Vagina (tissue), 2 donors: ENCODE data around the gene TLK2. TPM values are rescaled to one million over a fixed set of nuclear protein-coding genes. Genes with fewer than 3 reads are reported as not detected.
"Not testable (repeated sequence)": the region's sequence is repeated elsewhere in the genome, so short reads cannot be mapped to it uniquely, and the experiment has no call there.

ENCODE experiments used
- DNase-seq, 2 donors: peaks; one replicate each; pipeline ENCODE4 v3.0.0-alpha.2; 2017; ENCODE audit errors: extremely low spot score in 2 of 2
- H3K27ac ChIP-seq: fragments of 200-600 bp; sonication (generic); one replicate; pipeline ENCODE4 v1.5.1; 2019
- H3K27me3 ChIP-seq: fragments of 200-600 bp; sonication (generic); one replicate; pipeline ENCODE4 v1.5.1; 2019
- H3K36me3 ChIP-seq, 2 donors: fragments of 200-600 bp; sonication (generic); one replicate each; pipeline ENCODE4 v1.5.1; 2017 to 2019
- H3K4me1 ChIP-seq: fragments of 200-600 bp; sonication (generic); one replicate; pipeline ENCODE4 v1.5.1; 2019
- H3K4me3 ChIP-seq, 2 donors: fragments of 200-600 bp; sonication (generic); 1 replicate in 1 of 2; 2 replicates in 1 of 2; pipeline ENCODE4 v1.5.1; 2016 to 2019
- H3K9me3 ChIP-seq: fragments of 200-600 bp; sonication (generic); one replicate; pipeline ENCODE4 v1.5.1; 2019
- POLR2A ChIP-seq, 2 donors: fragments of 450-650 bp; IDR thresholded peaks; one replicate each; pipeline ENCODE4 v1.6.1; 2017; ENCODE audit warnings: antibody characterized with exemption in 2 of 2, mild to moderate bottlenecking in 2 of 2, moderate library complexity in 2 of 2
- POLR2AphosphoS5 ChIP-seq, 2 donors: sonication (generic); formaldehyde crosslinking; IDR thresholded peaks; one replicate each; pipeline ENCODE4 v1.9.0; 2017; ENCODE audit warnings: antibody characterized with exemption in 2 of 2, mild to moderate bottlenecking in 2 of 2, low read depth in 1 of 2; ENCODE audit not compliant: insufficient read depth in 1 of 2
- intact Hi-C: fragments of 100-400 bp; cut with DNase I; formaldehyde crosslinking; loops from one replicate; pipeline ENCODE4 v1.15.1; 2023
- total RNA-seq: library from RNA; depleted of rRNA; stranded (reverse); fragments of >200 nt; gene quantifications from one replicate; pipeline ENCODE4 v1.2.3, GENCODE V29; 2016
- TF ChIP-seq, protein P1 (sequence below), 3 experiments: fragments of 450-650 bp in 2 of 3; fragments of 200-600 bp in 1 of 3; sonication (generic) in 1 of 3; IDR thresholded peaks; one replicate each; pipeline ENCODE4 v1.5.1; 2017 to 2019; ENCODE audit warnings: antibody characterized with exemption in 3 of 3, mild to moderate bottlenecking in 2 of 3, moderate library complexity in 2 of 3

The TLK2 gene
- 40.3 TPM for total RNA-seq

DNA sequence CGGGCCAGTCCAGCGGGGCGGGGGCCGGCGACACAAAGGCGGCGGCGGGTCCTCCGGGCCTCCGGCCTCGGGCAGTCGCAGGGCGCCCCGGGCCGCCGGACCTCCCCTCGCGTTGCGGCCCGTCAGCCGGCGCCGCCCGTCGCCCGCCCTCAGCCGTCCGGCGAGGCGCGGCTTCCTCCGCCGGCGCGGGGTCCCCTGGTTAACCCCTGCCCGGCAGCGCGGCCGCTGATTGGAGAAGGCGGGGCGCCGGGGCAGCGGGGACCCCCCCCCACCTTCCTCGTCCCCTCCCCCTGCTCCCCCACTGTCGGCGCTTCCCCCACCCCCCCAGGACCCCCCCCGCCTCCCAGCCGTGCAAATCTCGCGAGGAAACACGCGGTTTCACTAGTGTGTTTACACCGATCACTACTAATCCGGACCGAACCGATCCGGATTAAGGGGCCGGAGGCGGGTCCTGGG is at the start of gene TLK2:
TLK2 (plus strand) TSS at position 402 of the 456 bp plus-strand sequence. CDS start 2,301 bp downstream, outside the sequence.
- intact Hi-C loops = no loop called here
- DNase-seq = no peak
- peaks cover 0 to 6% of the 10 kb centered on the region in 2 donors for H3K36me3 ChIP-seq
- peaks cover 39% of the 10 kb centered on the region for H3K4me1 ChIP-seq
- no peaks in the 10 kb centered on the region for H3K9me3 ChIP-seq
- H3K4me3 ChIP-seq = peak within 1 kb of the TSS; percentile 61 to 76
- H3K27me3 ChIP-seq = no peaks in the 10 kb centered on the region
- TF ChIP-seq, protein P1, sequence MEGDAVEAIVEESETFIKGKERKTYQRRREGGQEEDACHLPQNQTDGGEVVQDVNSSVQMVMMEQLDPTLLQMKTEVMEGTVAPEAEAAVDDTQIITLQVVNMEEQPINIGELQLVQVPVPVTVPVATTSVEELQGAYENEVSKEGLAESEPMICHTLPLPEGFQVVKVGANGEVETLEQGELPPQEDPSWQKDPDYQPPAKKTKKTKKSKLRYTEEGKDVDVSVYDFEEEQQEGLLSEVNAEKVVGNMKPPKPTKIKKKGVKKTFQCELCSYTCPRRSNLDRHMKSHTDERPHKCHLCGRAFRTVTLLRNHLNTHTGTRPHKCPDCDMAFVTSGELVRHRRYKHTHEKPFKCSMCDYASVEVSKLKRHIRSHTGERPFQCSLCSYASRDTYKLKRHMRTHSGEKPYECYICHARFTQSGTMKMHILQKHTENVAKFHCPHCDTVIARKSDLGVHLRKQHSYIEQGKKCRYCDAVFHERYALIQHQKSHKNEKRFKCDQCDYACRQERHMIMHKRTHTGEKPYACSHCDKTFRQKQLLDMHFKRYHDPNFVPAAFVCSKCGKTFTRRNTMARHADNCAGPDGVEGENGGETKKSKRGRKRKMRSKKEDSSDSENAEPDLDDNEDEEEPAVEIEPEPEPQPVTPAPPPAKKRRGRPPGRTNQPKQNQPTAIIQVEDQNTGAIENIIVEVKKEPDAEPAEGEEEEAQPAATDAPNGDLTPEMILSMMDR (IDR thresholded peaks at IDR 0.05) = no peak
- peak in 1 of 2 donors; percentile 24 for TF ChIP-seq POLR2A (IDR thresholded peaks at IDR 0.05)
- H3K27ac ChIP-seq = peak within 1 kb of the TSS; percentile 96

DNA sequence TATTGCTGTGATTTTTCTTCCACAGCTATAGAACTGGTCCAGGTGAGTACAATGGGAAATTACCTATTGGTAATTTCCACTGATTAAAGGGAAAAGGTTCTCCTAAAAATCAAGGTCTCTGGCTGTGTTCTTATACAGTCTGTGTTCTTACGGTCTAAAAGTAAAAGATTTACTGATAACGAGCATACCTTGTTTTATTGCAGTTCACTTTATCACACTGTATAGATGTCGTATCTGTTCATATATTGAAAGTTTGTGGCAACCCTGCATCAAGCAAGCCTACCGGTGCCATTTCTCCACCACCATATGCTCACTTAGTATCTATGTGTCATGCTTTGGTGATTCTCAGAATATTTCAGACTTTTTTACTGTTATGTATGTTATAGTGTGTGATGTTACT is 43.4 kb upstream of the TLK2 start:
- H3K27me3 ChIP-seq, H3K4me1 ChIP-seq, H3K9me3 ChIP-seq, DNase-seq, intact Hi-C loops, H3K27ac ChIP-seq, H3K4me3 ChIP-seq: not testable (repeated sequence)
- peaks cover 0 to 16% of the 10 kb centered on the region in 2 donors for H3K36me3 ChIP-seq

DNA sequence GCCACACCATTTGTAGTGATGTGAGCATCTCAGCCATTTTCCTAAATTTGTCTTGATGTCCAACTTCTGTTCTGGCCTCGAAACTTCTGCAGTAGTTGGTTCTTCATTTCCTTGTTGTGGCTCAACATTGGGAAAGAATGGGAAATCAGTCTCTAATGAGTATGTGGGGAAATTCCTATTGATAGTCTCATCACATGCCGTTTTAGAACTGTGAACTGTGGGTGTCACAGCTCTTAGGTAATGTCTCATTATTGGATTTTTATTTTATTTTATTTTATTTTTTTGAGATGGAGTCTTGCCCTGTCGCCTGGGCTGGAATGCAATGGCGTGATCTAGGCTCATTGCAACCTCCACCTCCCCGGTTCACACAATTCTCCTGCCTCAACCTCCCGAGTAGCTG is 37.4 kb upstream of the TLK2 start:
- DNase-seq, H3K27ac ChIP-seq, H3K9me3 ChIP-seq, intact Hi-C loops, H3K4me1 ChIP-seq, H3K4me3 ChIP-seq, H3K27me3 ChIP-seq: not testable (repeated sequence)
- peaks cover 0 to 38% of the 10 kb centered on the region in 2 donors for H3K36me3 ChIP-seq

DNA sequence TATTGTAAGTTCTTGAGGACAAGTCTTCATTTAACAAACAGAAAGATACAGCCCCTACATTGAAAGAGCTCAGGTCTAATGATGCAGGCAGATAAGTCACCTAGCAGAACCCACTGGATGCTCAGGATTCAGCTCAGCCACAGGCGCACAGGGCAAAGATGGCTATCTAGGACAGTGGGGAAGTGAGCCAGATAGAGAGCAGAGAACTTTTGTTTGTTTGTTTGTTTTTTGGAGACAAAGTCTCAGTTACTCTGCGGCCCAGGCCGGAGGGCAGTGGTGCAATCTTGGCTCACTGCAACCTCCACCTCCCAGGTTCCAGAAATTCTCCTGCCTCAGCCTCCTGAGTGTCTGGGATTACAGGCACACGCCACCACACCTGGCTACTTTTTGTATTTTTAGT is 34.6 kb upstream of the TLK2 start:
- no peak for DNase-seq
- TF ChIP-seq, protein P1 (IDR thresholded peaks at IDR 0.05) = no peak
- no peak for TF ChIP-seq POLR2AphosphoS5 (IDR thresholded peaks at IDR 0.05; ENCODE audit: insufficient read depth in 1 of 2, low read depth in 1 of 2)
- TF ChIP-seq POLR2A (IDR thresholded peaks at IDR 0.05) = no peak
- H3K4me1 ChIP-seq = no peaks in the 10 kb centered on the region
- H3K4me3 ChIP-seq = no peak overlapping the region
- peaks cover 0 to 55% of the 10 kb centered on the region in 2 donors for H3K36me3 ChIP-seq
- no peak overlapping the region for H3K27ac ChIP-seq
- no peaks in the 10 kb centered on the region for H3K9me3 ChIP-seq
- H3K27me3 ChIP-seq = no peaks in the 10 kb centered on the region
- intact Hi-C loops = no loop called here

DNA sequence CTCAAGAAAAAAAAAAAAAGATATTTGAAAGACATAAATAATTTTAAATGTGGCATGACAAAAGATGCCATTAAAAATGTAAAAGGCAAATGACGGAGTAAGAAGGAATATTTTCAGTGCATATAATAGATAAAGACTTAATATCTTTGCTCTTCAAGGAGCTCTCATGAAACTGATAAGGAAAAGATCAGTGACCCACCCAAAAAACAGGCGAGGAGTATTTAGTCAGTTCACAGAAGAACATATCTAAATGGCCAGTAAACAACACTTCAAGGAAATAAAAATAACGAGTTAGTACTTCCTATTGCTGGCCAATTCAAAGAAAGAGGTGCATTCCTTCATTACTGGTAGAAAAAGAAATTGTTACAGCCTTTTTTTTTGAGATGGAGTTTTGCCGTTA is 32.8 kb upstream of the TLK2 start:
- H3K36me3 ChIP-seq = peaks cover 0 to 51% of the 10 kb centered on the region in 2 donors

DNA sequence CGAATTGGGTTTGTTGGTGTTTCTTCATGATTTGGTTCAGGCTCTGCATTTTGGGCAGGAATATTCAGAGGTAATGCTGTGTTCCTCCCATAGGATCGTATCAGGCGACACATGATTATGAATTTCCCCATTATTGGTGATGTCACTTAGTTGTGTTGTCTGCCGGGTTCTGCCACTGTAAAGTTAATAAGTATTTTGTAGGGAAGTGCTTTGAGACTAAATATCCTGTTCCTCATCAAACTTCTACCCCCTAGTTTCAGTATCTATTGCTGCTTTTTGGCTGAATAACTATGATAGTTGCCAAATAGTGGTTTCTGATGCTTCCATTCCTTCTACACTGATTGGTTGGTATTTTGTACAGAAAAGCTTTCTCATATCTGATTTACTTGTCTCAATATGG is 26.4 kb upstream of the TLK2 start:
- H3K27me3 ChIP-seq, H3K27ac ChIP-seq, H3K4me1 ChIP-seq, DNase-seq, H3K4me3 ChIP-seq, intact Hi-C loops, H3K9me3 ChIP-seq: not testable (repeated sequence)
- H3K36me3 ChIP-seq = peaks cover 0 to 12% of the 10 kb centered on the region in 2 donors

More for the DNA sequence above, 32.8 kb upstream of the TLK2 start:
- H3K4me3 ChIP-seq, H3K4me1 ChIP-seq, H3K27ac ChIP-seq, intact Hi-C loops, DNase-seq, H3K9me3 ChIP-seq, H3K27me3 ChIP-seq: not testable (repeated sequence)

DNA sequence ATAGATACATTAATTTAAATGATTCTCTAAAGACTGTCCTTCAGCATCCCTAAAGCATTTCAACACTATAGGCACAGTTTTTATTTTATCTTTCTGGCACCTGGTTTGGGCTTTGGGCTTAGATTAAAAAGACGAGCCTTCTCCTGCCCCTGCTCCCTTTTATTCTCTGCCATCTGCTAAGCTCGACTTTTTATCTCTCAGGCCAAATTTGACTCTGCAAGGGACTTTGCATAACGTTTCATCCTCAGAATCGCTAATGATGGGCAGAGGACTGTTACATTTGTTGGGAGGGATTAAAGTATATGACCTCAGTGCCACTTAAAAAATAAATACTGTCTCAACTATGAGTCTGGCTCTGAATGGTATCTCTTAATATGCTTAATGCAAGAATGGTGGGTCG is 25.6 kb upstream of the TLK2 start:
- H3K27ac ChIP-seq, H3K4me3 ChIP-seq, H3K9me3 ChIP-seq, intact Hi-C loops, DNase-seq, H3K4me1 ChIP-seq, H3K27me3 ChIP-seq, H3K36me3 ChIP-seq: not testable (repeated sequence)

DNA sequence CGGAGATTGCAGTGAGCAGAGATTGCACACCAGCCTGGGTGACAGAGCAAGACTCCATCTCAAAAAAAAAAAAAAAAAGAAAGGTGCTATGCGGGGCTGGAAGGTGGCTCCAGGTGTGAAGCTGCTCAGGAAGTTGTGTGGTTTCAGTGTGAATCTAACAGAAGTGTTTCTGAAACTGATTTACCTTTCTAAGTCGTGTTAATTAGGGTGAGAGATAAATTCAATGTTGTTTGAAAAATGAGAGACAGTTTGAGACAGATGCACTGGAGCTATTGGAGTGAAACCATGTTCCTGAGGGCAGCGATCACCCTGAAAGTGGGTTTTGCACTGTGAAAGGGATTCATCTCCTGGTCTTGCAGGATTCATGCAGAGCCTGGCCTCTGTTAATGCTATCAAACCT is 25.0 kb upstream of the TLK2 start:
- H3K27me3 ChIP-seq, intact Hi-C loops, H3K4me1 ChIP-seq, H3K36me3 ChIP-seq, H3K4me3 ChIP-seq, H3K27ac ChIP-seq, H3K9me3 ChIP-seq, DNase-seq: not testable (repeated sequence)

DNA sequence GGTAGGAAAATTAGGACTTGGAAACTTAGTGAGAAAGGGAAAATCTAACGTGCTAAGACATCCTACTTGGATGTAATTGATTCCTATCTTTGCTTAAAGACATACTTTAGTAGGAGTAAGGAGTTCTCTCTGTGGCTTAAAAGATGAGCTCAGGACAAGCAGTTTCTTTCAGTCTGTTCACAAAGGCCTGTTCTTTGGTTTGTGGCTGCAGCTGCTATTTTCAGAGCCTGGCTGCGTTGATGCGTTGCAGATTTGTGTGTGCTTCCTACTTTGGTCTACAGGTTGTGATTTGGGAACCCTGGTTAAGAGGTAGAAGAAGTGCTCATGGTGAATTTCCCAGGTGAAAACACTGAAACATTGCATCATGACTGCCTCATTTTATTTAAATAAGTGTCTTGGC is 24.5 kb upstream of the TLK2 start:
- H3K36me3 ChIP-seq, DNase-seq, H3K4me3 ChIP-seq, H3K27me3 ChIP-seq, H3K4me1 ChIP-seq, H3K9me3 ChIP-seq, H3K27ac ChIP-seq, intact Hi-C loops: not testable (repeated sequence)
